HepG2 (cell line): ENCODE measurements around the gene UNC5A. TPM values are rescaled to one million over a fixed set of nuclear protein-coding genes. Genes with fewer than 3 reads are reported as not detected.

ENCODE experiments used
- AHR ChIP-seq: IDR thresholded peaks from 2 replicates; pipeline ENCODE4 v1.6.1; 2018; ENCODE audit warnings: missing genetic modification reagents, missing compliant biosample characterization
- ASH2L ChIP-seq: fragments of 300-600, 200-600 bp; sonication (generic); IDR thresholded peaks from 2 replicates; pipeline ENCODE4 v1.7.0; 2017; ENCODE audit warnings: low read depth, mild to moderate bottlenecking, moderate library complexity, mixed read lengths, low read length; ENCODE audit not compliant: insufficient read length
- FOXA3 ChIP-seq: IDR thresholded peaks from 2 replicates; pipeline ENCODE4 v1.6.1; 2016; ENCODE audit warnings: missing genetic modification reagents, missing compliant biosample characterization
- IKZF1 ChIP-seq: fragments of 450-650 bp; IDR thresholded peaks from 2 replicates; pipeline ENCODE4 v1.7.1; 2016
- NPAS2 ChIP-seq: sonication (generic); formaldehyde crosslinking; IDR thresholded peaks from 2 replicates; pipeline ENCODE4 v1.8.0; 2022; ENCODE audit warnings: mild to moderate bottlenecking, missing genetic modification reagents, borderline replicate concordance
- RARA ChIP-seq: IDR thresholded peaks from 2 replicates; pipeline ENCODE4 v1.6.1; 2016; ENCODE audit warnings: missing genetic modification reagents, missing compliant biosample characterization
- REL ChIP-seq: sonication (generic); formaldehyde crosslinking; conservative IDR thresholded peaks from 2 replicates; pipeline ENCODE4 v1.8.0; 2022; ENCODE audit warnings: mild to moderate bottlenecking, missing genetic modification reagents, moderate library complexity
- SIN3A ChIP-seq: IDR thresholded peaks from 2 replicates; pipeline ENCODE4 v1.6.1; 2011; ENCODE audit warnings: low read depth, mild to moderate bottlenecking, control low read depth, low read length, borderline replicate concordance
- SNAI1 ChIP-seq: sonication (generic); formaldehyde crosslinking; IDR thresholded peaks from 2 replicates; pipeline ENCODE4 v1.5.0; 2020; ENCODE audit warnings: mild to moderate bottlenecking, missing genetic modification reagents, borderline replicate concordance
- SP2 ChIP-seq: sonication (generic); formaldehyde crosslinking; IDR thresholded peaks from 2 replicates; pipeline ENCODE4 v1.5.1; 2020; ENCODE audit warnings: mild to moderate bottlenecking, missing genetic modification reagents
- TBX2 ChIP-seq: sonication (generic); formaldehyde crosslinking; IDR thresholded peaks from 2 replicates; pipeline ENCODE4 v1.5.0; 2020; ENCODE audit warnings: missing genetic modification reagents, mild to moderate bottlenecking, borderline replicate concordance
- THRA ChIP-seq: sonication (generic); formaldehyde crosslinking; IDR thresholded peaks from 2 replicates; pipeline ENCODE4 v1.4.0; 2020; ENCODE audit warnings: missing genetic modification reagents, borderline replicate concordance
- ZFAT ChIP-seq: sonication (generic); formaldehyde crosslinking; conservative IDR thresholded peaks from 2 replicates; pipeline ENCODE4 v1.8.1; 2023; ENCODE audit warnings: missing genetic modification reagents, inconsistent platforms
- ZMYM4 ChIP-seq: sonication (generic); formaldehyde crosslinking; IDR thresholded peaks from 2 replicates; pipeline ENCODE4 v1.8.1; 2023; ENCODE audit warnings: mild to moderate bottlenecking, missing genetic modification reagents
- ZNF205 ChIP-seq: IDR thresholded peaks from 2 replicates; pipeline ENCODE4 v1.6.1; 2018; ENCODE audit warnings: missing biosample characterization, missing genetic modification reagents
- ZNF501 ChIP-seq: sonication (generic); formaldehyde crosslinking; IDR thresholded peaks from 2 replicates; pipeline ENCODE4 v1.5.1; 2020; ENCODE audit warnings: mild to moderate bottlenecking, moderate library complexity, missing genetic modification reagents
- ZNF503 ChIP-seq: sonication (generic); formaldehyde crosslinking; IDR thresholded peaks from 2 replicates; pipeline ENCODE4 v1.4.0; 2020; ENCODE audit warnings: missing genetic modification reagents
- ZNF703 ChIP-seq: sonication (generic); formaldehyde crosslinking; IDR thresholded peaks from 2 replicates; pipeline ENCODE4 v1.5.1; 2020; ENCODE audit warnings: missing genetic modification reagents, mild to moderate bottlenecking, moderate library complexity, borderline replicate concordance
- ZNF777 ChIP-seq: sonication (generic); formaldehyde crosslinking; IDR thresholded peaks from 2 replicates; pipeline ENCODE4 v1.4.0; 2020; ENCODE audit warnings: missing genetic modification reagents
- ZNF781 ChIP-seq: sonication (generic); formaldehyde crosslinking; IDR thresholded peaks from 2 replicates; pipeline ENCODE4 v1.5.1; 2020; ENCODE audit warnings: borderline replicate concordance, mild to moderate bottlenecking, missing genetic modification reagents; ENCODE audit errors: not compliant biosample characterization
- ZNF788 ChIP-seq: sonication (generic); formaldehyde crosslinking; IDR thresholded peaks from 2 replicates; pipeline ENCODE4 v1.5.0; 2020; ENCODE audit warnings: mild to moderate bottlenecking, missing genetic modification reagents, borderline replicate concordance
- polyA plus RNA-seq, 8 experiments: library from polyadenylated mRNA; depleted of rRNA in 3 of 8; stranded (reverse) in 7 of 8; unstranded in 1 of 8; fragments of >200 nt; fragmentation: Illumina TruSeq in 4 of 8; extraction: Trizol in 4 of 8; gene quantifications; 2 replicates each; pipeline versions ENCODE4 v1.2.1 to v1.2.3, GENCODE V29; 2011 to 2016; ENCODE audit warnings: low read depth in 4 of 8, missing spikeins in 1 of 8, mixed read lengths in 1 of 8; ENCODE audit not compliant: insufficient read depth in 1 of 8
- total RNA-seq, 5 experiments: library from RNA; depleted of rRNA; stranded (reverse); fragments of >200 nt; fragmentation: Illumina TruSeq; extraction: Trizol; gene quantifications; 2 replicates each; pipeline ENCODE4 v1.2.3, GENCODE V29; 2016; ENCODE audit warnings: low read depth in 1 of 5
- TF ChIP-seq, protein P1 (sequence below): sonication (generic); formaldehyde crosslinking; IDR thresholded peaks from 2 replicates; pipeline ENCODE4 v1.4.0; 2020; ENCODE audit warnings: missing genetic modification reagents
- TF ChIP-seq, protein P2 (sequence below): IDR thresholded peaks from 2 replicates; pipeline ENCODE4 v1.6.1; 2016
- TF ChIP-seq, protein P3 (sequence below): sonication (generic); formaldehyde crosslinking; IDR thresholded peaks from 2 replicates; pipeline ENCODE4 v1.4.0; 2020; ENCODE audit warnings: missing genetic modification reagents

Gene UNC5A
- total and polyA plus RNA-seq, 2 of the 13 experiments (the other 11 are each of a cell fraction or from before 2014, with no cell fraction given): not detected

GRCh38 chr5:176837707-176838115, 27.4 kb downstream of the UNC5A start (continued):
- TF ChIP-seq ZNF503 (CRISPR knock-in tag): peak; percentile 100
- peak; percentile 98 for TF ChIP-seq RARA (CRISPR knock-in tag)
- TF ChIP-seq ZNF777 (CRISPR knock-in tag): peak; percentile 97
- peak; percentile 100 for TF ChIP-seq REL (CRISPR knock-in tag)
- peak; percentile 100 for TF ChIP-seq AHR (CRISPR knock-in tag)
- TF ChIP-seq, protein P1, sequence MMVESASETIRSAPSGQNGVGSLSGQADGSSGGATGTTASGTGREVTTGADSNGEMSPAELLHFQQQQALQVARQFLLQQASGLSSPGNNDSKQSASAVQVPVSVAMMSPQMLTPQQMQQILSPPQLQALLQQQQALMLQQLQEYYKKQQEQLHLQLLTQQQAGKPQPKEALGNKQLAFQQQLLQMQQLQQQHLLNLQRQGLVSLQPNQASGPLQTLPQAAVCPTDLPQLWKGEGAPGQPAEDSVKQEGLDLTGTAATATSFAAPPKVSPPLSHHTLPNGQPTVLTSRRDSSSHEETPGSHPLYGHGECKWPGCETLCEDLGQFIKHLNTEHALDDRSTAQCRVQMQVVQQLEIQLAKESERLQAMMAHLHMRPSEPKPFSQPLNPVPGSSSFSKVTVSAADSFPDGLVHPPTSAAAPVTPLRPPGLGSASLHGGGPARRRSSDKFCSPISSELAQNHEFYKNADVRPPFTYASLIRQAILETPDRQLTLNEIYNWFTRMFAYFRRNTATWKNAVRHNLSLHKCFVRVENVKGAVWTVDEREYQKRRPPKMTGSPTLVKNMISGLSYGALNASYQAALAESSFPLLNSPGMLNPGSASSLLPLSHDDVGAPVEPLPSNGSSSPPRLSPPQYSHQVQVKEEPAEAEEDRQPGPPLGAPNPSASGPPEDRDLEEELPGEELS (CRISPR knock-in tag): peak; percentile 96
- TF ChIP-seq TBX2 (CRISPR knock-in tag): peak; percentile 99
- TF ChIP-seq ZNF703 (CRISPR knock-in tag): peak; percentile 99
- peak; percentile 100 for TF ChIP-seq SIN3A
- TF ChIP-seq ZMYM4 (CRISPR knock-in tag): peak; percentile 99
- TF ChIP-seq THRA (CRISPR knock-in tag): peak; percentile 99
- TF ChIP-seq, protein P2, sequence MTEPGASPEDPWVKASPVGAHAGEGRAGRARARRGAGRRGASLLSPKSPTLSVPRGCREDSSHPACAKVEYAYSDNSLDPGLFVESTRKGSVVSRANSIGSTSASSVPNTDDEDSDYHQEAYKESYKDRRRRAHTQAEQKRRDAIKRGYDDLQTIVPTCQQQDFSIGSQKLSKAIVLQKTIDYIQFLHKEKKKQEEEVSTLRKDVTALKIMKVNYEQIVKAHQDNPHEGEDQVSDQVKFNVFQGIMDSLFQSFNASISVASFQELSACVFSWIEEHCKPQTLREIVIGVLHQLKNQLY (CRISPR knock-in tag): peak; percentile 97
- peak; percentile 80 for TF ChIP-seq SP2 (CRISPR knock-in tag)
- peak; percentile 100 for TF ChIP-seq ZNF788 (CRISPR knock-in tag)
- TF ChIP-seq, protein P3, sequence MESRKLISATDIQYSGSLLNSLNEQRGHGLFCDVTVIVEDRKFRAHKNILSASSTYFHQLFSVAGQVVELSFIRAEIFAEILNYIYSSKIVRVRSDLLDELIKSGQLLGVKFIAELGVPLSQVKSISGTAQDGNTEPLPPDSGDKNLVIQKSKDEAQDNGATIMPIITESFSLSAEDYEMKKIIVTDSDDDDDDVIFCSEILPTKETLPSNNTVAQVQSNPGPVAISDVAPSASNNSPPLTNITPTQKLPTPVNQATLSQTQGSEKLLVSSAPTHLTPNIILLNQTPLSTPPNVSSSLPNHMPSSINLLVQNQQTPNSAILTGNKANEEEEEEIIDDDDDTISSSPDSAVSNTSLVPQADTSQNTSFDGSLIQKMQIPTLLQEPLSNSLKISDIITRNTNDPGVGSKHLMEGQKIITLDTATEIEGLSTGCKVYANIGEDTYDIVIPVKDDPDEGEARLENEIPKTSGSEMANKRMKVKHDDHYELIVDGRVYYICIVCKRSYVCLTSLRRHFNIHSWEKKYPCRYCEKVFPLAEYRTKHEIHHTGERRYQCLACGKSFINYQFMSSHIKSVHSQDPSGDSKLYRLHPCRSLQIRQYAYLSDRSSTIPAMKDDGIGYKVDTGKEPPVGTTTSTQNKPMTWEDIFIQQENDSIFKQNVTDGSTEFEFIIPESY (CRISPR knock-in tag): peak; percentile 94
- peak; percentile 95 for TF ChIP-seq FOXA3 (CRISPR knock-in tag)
- peak; percentile 100 for TF ChIP-seq SNAI1 (CRISPR knock-in tag)
- peak; percentile 100 for TF ChIP-seq ZNF501 (CRISPR knock-in tag)
- TF ChIP-seq ZNF205: peak; percentile 99
- peak; percentile 98 for TF ChIP-seq ZFAT (CRISPR knock-in tag)
- TF ChIP-seq NPAS2 (CRISPR knock-in tag): peak; percentile 98
- no peak for TF ChIP-seq IKZF1
- peak; percentile 100 for TF ChIP-seq ZNF781
- TF ChIP-seq ASH2L: no peak
